ENCODE results near the gene CD34.
A peak's percentile ranks its signal among the peaks of the same experiment; 100 is the strongest.

CD34 gene

DNA sequence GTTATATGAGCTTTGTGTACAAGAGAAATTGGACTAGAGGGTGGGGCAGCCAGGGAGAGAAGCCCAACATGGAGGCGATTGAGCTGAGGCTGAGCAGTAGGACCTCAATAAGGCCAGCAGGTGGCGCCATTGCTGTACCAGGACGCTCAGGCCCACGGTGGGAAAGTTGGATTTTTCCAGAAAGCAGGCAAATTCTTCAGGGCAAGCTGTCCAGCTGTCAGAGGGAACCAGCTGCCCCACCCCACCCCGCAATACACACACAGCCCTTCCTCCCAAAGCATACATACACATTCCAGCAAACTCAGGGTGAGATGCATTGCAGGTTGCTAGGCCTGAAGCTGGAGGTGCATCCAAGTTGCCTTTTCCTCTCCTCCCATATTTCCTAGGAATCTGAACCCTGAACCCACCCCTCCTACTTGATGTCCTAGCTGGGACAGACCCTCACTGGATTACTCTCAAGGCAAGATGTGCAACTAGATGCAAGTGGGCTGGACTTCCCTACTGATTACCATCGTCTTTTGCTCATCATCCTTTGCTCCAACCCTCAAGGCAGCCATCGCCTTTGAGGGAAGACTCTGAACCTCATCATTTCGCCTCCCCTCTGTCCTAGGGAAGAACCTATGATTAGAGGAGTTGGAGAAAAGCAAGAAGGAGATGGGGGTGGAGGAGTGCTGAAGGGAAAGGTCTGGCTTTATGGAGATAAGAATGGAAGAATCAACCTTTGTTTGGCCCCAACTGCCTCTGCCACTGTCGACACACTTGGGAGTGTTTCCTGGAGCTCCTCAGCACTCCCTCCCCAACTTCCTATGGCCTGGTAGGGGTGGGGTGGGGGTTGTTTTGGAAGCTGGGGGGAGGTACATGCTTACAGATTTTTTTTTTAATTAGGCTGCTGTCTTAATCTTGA is 25.5 kb downstream of the CD34 start:
- Histone ChIP-seq H3K27ac (ENCODE audit: low read depth, low read length, poor library complexity, severe bottlenecking) (no peak overlapping the region), H2AFZ (ENCODE audit: low read length) (peak overlapping the region; percentile 44; the same call in 1 of the 2 replicates)

DNA sequence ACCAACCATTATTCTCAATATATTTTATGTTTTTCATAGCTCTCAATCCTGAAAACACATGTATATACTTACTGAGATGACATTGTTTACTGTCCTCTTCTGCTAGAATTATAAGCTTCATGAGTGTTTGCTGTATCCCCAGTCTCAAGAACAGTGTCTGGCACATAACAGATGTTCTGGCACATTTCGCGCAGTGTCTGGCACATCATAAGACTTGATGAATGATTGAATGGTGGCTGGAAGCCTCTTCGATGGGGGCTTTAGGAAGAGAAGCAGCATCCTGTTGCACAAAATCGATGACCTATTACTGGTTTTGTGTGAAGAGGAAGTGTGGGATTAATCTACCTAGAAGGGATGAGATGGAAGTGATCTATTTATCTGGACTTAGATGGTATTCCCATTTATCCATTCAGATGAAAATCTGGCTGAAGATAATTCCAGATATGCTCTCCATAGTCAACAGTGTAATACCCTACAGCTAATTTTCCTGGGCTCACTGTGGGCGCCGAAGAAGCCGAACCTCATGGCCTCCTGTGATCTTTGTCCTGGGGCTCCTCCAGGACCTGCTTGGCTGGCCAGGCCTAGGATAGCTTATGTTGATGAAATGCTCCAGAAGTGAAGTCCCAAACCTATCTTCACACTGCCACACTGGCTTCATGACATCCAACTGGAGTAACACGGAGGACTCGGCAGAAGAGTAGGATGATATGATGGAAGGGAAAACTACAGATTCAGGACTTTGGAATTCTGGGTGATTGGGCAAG is 26.5 kb downstream of the CD34 start:
- TF ChIP-seq EZH2 (IDR thresholded peaks at IDR 0.05; ENCODE audit: borderline replicate concordance, low read length) (no peak), CTCF (IDR thresholded peaks at IDR 0.05; ENCODE audit: low read length) (no peak)
- Histone ChIP-seq H2AFZ (ENCODE audit: low read length) (peak overlapping the region; percentile 73; the same call in 1 of the 2 replicates), H3K9ac (ENCODE audit: low read length) (no peak overlapping the region), H3K9me2 (ENCODE audit: low read depth, low read length) (no peaks in the 10 kb centered on the region), H4K20me1 (ENCODE audit: insufficient read depth, low read length) (no peaks in the 10 kb centered on the region), H3K9me3 (ENCODE audit: low read length) (no peaks in the 10 kb centered on the region), H3K4me1 (ENCODE audit: insufficient read depth, low read length, severe bottlenecking) (peaks cover 20% of the 10 kb centered on the region), H3K36me3 (ENCODE audit: insufficient read depth, low read length) (no peaks in the 10 kb centered on the region), H3K27me3 (ENCODE audit: insufficient read depth, low read length) (no peaks in the 10 kb centered on the region), H3F3A (ENCODE audit: insufficient read depth, low read length) (no peaks in the 10 kb centered on the region), H3K27ac (ENCODE audit: low read depth, low read length, poor library complexity, severe bottlenecking) (peak overlapping the region; percentile 58), H3K4me2 (ENCODE audit: low read length) (no peak overlapping the region), H3K4me3 (ENCODE audit: low read depth, low read length, poor library complexity, severe bottlenecking) (no peak overlapping the region), H3K79me2 (ENCODE audit: insufficient read depth, low read length) (no peaks in the 10 kb centered on the region)

More for the DNA sequence above, 25.5 kb downstream of the CD34 start:
- H3K4me1 ChIP-seq (ENCODE audit: insufficient read depth, low read length, severe bottlenecking), result peaks cover 20% of the 10 kb centered on the region
- no peak overlapping the region for H3K9ac ChIP-seq (ENCODE audit: low read length)
- no peaks in the 10 kb centered on the region for H3K27me3 ChIP-seq (ENCODE audit: insufficient read depth, low read length)
- H4K20me1 ChIP-seq (ENCODE audit: insufficient read depth, low read length), result no peaks in the 10 kb centered on the region
- no peaks in the 10 kb centered on the region for H3F3A ChIP-seq (ENCODE audit: insufficient read depth, low read length)
- H3K36me3 ChIP-seq (ENCODE audit: insufficient read depth, low read length), result no peaks in the 10 kb centered on the region
- H3K9me2 ChIP-seq (ENCODE audit: low read depth, low read length), result no peaks in the 10 kb centered on the region
- no peak overlapping the region for H3K4me3 ChIP-seq (ENCODE audit: low read depth, low read length, poor library complexity, severe bottlenecking)
- H3K9me3 ChIP-seq (ENCODE audit: low read length), result no peaks in the 10 kb centered on the region
- no peaks in the 10 kb centered on the region for H3K79me2 ChIP-seq (ENCODE audit: insufficient read depth, low read length)
- H3K4me2 ChIP-seq (ENCODE audit: low read length), result no peak overlapping the region
- TF ChIP-seq EZH2 (IDR thresholded peaks at IDR 0.05; ENCODE audit: borderline replicate concordance, low read length) (no peak), CTCF (IDR thresholded peaks at IDR 0.05; ENCODE audit: low read length) (peak; percentile 98)

DNA sequence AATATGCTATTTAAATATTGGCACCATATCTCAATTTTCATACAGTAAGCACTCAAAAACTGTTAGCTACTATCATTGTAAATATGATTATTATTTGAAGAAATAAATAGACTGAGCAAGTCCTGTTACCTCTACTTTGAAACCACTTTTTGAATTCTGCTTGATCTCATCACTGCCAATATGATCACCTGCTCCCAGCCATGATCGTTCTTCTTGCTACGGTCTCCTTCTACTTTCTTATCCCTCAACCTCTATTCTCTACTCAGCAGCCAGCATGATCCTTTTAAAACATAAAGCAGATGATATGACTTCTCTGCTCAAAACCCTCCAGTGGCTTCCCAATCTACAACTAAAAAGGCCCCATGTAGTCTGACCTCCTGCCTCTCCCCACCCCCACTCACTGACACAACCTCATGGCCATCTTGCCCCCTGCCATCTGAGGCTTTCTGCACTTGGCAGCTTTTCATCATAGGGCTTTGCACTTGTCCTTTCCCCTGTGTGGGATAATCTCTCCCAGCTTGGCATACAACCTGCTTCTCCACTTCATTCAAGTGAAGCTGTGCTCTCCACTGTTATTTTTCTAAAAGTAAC is 27.2 kb downstream of the CD34 start:
- no peaks in the 10 kb centered on the region for H3K79me2 ChIP-seq (ENCODE audit: insufficient read depth, low read length)
- peak overlapping the region; percentile 58 for H3K27ac ChIP-seq (ENCODE audit: low read depth, low read length, poor library complexity, severe bottlenecking)
- peak overlapping the region; percentile 42 for H3K4me3 ChIP-seq (ENCODE audit: low read depth, low read length, poor library complexity, severe bottlenecking)
- H3K36me3 ChIP-seq (ENCODE audit: insufficient read depth, low read length), result no peaks in the 10 kb centered on the region
- H3K9me2 ChIP-seq (ENCODE audit: low read depth, low read length), result no peaks in the 10 kb centered on the region
- H3K9ac ChIP-seq (ENCODE audit: low read length), result peak overlapping the region; percentile 35; the same call in 1 of the 2 replicates
- H4K20me1 ChIP-seq (ENCODE audit: insufficient read depth, low read length), result no peaks in the 10 kb centered on the region
- H2AFZ ChIP-seq (ENCODE audit: low read length), result peak overlapping the region; percentile 73
- H3K9me3 ChIP-seq (ENCODE audit: low read length), result no peaks in the 10 kb centered on the region
- H3K27me3 ChIP-seq (ENCODE audit: insufficient read depth, low read length), result no peaks in the 10 kb centered on the region
- H3K4me2 ChIP-seq (ENCODE audit: low read length), result peak overlapping the region; percentile 70
- H3F3A ChIP-seq (ENCODE audit: insufficient read depth, low read length), result no peaks in the 10 kb centered on the region
- no peak for TF ChIP-seq CTCF (IDR thresholded peaks at IDR 0.05; ENCODE audit: low read length)
- no peak for TF ChIP-seq EZH2 (IDR thresholded peaks at IDR 0.05; ENCODE audit: borderline replicate concordance, low read length)
- peaks cover 20% of the 10 kb centered on the region for H3K4me1 ChIP-seq (ENCODE audit: insufficient read depth, low read length, severe bottlenecking)
